DMS114 treated with DMSO at 0.1 percent for 48 hours (cell line): ENCODE measurements around the gene SORL1.

ENCODE experiments used
- DNase-seq: peaks from one replicate; lab custom pipeline; 2025; ENCODE audit not compliant: unreplicated experiment; lab: John Stamatoyannopoulos, UW

Gene SORL1

GRCh38 chr11:121429556-121429955 is 22.6 kb upstream of the SORL1 start:
- DNase-seq, result no peak

DNA sequence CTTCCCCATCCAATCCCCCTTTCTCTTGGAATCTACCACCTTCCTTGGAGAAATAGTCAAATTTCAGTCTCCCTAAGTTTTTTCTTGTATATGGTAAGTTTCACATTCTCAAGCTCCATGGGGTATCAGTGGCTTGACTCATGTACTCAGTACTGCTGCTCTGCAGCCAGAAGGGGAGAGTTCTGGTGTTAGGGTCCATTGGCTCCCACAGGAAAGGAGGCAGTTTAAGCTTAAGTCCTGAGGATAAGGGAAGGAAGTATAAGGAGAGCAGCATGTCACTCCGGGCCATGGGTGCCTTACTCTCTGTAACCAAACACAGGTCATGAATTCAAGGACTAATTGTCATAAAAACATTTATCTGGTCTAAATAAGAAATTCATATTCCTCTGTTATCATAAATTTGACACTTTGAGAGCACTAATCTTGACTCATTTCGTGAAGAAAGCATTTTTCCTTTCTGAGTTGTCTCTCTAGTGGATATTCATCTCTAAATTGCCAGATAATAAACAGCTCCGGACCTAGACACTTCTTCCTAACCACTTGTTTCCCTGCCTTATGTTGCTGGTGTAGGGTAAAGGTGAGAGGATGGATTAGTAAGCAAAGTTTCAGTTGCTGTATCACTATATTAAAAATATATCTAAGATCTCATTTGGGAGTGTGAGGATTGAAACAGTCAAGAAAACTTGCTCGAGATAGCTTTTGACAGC is 20.1 kb upstream of the SORL1 start:
- DNase-seq, result no peak

DNA sequence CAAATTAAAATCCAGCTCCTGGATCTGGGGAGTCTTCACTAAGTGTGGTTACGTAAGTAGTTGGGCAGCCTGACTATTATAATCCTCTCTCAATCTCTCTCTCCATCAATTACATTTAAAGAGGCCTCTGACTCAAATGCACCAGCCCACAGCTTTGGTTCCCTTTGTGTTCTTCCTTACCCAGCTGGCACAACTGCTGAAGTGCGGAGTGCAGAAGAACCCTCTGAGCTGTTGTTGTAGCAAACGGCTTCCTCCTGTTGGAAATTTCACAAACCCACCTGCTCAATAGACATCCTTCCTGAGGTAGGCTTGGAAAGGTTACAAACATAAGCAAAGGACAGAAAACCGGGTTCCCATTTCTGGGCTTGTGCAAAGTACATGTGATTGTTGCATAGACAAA is 17.0 kb upstream of the SORL1 start:
- no peak for DNase-seq

- no peak for DNase-seq
These were observed 16.3 kb upstream of the SORL1 start for GRCh38 chr11:121435551-121436511.

DNA sequence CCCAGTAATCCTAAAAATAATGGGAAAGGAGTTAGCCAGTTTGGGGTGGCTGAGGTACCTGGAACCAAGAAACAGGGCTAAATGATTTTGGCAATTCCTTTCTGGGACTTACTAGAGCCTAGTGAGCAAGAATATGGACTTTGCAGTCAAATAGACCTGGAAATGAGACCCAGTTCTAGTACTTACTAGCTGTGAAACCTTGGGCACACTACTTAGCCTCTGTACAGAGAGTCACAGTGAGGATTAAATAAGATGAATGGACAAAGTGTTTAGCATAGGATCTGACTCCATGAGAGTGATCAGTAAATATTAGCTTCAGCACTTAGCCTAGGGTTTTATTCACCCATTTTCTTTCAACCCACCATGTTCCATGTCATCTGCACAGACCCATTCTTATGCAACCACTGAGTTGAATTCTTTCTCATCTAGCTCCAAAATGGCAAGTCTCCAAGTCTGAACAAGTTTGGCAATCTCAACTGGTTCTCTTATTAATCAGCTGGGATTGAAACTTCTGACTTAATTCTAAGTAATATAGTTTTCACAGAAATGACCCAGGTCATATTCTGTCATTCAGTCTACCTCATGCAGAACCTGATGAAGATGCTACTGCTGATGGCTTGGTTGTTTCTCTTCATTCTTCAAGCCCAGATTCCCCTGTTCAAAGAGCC is 15.0 kb upstream of the SORL1 start:
- DNase-seq, result no peak

- DNase-seq, result no peak
These were observed 14.4 kb upstream of the SORL1 start for GRCh38 chr11:121437686-121438078.

DNA sequence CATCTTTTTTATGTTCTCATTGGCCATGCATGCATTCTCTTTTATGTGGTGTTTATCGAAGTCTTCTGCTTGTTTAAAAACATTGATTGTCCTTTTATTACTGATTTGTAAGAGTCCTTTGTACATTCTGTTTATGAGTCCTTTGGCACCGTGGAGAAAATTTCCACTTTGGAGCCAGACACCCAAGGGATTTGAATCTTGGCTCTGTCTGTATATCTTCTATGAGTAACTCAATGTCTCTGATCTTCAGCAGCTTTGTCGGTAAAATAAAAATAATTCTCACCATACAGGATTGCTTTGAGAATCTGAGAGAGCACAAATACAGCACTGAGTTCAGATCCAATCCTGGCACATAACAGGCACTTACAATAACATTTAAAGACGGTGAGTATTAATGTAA is 12.8 kb upstream of the SORL1 start:
- DNase-seq, result no peak

- no peak for DNase-seq
These were observed 12.4 kb upstream of the SORL1 start for GRCh38 chr11:121439759-121440158.

DNA sequence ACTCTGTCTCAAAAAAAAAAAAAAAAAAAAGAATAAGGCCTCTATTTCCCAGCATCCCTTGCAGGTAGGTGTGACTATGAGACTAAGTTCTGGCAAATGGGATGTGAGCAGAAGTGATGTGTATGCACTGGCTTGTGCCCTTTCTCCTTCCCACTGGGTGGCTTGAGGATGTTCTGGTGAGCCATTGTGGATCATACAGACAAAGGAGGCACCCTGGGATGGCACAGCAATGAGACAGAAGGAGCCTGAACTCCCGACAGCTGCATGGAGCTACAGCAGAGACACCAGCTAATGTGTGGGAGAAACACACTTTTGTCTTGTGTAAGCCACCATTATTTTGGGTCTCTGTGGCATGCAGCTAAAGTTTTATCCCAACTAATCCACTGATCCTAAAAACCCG is 10.6 kb upstream of the SORL1 start:
- DNase-seq, result no peak

DNA sequence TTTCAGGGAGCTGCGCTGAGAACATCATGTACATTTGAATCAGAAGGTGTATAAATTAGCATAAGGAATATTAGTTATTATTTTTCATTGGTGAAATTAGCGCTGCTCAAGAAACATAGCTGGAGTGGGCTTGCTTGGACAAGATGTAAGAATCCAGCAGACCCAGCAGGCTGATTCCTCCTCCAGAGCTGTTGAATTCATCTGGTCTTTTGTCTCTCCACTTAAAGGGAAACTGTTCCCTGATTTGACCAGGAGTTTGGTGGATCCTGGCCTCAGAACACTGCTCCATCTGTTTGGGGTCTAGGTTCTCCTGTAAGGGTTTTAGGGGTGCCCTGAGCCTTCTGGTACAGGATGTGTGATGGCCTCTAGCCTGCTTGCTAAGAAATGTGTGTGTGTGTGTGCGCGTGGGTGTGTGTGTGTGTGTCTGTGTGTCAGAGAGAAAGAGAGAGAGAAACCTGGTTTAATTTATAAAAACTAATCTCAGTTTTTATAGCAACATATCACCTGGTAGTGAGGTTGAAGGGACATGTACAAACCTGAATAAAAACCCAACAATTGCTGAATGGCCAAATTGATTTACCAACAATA is 8.3 kb upstream of the SORL1 start:
- DNase-seq, result no peak

GRCh38 chr11:121444526-121444925 is 7.6 kb upstream of the SORL1 start:
- no peak for DNase-seq

DNA sequence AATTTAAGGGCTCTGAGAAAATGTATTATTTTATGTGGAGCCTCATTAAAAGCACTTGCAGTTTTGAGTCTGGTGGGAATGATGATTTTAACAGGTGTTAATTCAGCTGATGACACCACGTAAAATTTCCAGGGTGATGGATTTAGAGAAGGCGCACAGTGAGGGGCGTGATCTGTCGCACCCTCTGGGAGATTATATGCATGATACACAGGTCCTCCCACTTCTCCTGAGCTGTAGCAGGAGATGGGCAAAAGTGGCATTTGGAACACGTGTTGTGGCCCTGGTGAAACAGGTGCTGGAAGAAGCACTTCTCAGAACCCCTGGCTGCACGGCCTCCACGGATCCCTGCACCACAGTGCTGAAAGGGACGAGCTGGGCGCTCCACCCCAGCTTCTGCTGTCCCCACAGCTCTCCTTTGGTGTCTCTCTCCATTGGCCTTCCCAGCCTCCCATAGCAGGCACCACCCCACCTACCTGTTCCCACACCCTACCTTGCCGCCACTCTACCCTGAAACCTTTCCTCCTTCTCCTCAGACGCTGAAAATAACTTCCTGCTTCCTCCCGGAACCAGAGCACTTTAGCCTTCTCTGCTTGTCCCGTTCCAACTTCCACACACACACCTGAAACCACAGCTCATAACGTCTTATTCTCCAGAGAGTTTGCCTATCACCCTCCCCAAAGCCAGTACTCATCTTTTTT is 6.9 kb upstream of the SORL1 start:
- DNase-seq, result no peak

- no peak for DNase-seq
These were observed 5.4 kb upstream of the SORL1 start for GRCh38 chr11:121446752-121447156.

DNA sequence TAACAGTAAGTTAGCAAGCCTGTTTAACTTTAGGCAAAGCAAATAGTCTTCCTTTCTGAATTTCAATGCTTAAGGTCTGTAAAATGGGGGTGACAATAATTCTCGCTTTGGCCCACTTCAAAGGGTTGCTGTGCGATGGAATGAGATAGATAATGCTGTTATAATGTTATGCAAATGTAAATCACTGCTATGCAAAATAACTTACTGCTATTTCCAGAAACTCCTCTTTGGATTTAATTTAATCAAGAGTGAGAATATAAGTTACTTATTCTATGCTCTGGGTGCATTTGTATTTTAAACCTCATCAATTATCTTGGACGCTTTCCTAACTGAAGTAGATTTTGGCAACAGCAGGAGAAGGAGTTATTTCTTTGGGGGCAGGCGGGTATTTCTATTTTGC is 4.1 kb upstream of the SORL1 start:
- no peak for DNase-seq

GRCh38 chr11:121448431-121448941 is 3.6 kb upstream of the SORL1 start:
- no peak for DNase-seq

DNA sequence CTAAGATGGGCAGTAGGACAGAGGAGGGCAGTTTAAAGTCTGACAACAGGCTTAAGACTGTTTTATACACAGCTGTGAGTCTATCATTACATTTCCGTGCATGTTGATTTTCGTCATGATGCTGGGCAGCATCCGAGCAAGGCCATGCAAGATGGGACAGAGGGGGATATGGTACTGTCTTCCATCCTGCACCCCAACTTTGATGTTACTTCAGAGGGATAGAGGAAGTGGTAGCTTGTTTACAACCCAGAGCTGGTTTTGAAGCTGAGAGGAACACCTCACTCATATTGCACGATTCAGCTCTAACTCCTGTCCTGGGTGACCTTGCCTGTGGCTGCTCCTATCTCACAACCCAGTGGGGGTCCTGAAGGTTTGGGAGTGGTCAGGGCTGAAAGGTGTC is 3.0 kb upstream of the SORL1 start:
- DNase-seq, result no peak

- DNase-seq, result no peak
These were observed 2.5 kb upstream of the SORL1 start for GRCh38 chr11:121449626-121450025.

DNA sequence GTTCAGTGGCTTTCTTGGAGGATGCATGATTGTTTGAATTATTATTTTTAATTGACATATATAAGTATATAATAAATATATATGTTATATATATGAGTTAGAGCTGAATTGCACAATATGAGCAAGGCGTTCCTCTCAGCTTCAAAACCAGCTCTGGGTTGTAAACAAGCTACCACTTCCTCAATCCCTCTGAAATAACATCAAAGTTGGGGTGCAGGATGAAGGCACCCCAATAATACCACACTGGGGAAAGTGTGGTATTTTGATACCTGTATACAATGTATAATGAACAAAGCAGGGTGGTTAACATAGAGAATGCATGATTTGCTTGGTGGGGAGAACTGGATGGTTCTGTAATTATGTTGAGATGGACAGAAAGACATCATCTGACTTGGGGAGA is 1.7 kb upstream of the SORL1 start:
- no peak for DNase-seq

GRCh38 chr11:121451178-121451985 is 732 bp upstream of the SORL1 start:
- DNase-seq, result no peak
